ENCODE results near the gene KRTAP10-10.

The KRTAP10-10 gene

GRCh38 chr21:44686000-44686781 lies 49.0 kb downstream of the KRTAP10-10 start:
- DNase-seq: no peak

- no peak for DNase-seq
These were observed 49.8 kb downstream of the KRTAP10-10 start for GRCh38 chr21:44686843-44687561.

GRCh38 chr21:44687671-44688070 lies 50.5 kb downstream of the KRTAP10-10 start:
- DNase-seq: peak; percentile 79
